ENCODE results near the gene ATF4.

ATF4 gene

DNA sequence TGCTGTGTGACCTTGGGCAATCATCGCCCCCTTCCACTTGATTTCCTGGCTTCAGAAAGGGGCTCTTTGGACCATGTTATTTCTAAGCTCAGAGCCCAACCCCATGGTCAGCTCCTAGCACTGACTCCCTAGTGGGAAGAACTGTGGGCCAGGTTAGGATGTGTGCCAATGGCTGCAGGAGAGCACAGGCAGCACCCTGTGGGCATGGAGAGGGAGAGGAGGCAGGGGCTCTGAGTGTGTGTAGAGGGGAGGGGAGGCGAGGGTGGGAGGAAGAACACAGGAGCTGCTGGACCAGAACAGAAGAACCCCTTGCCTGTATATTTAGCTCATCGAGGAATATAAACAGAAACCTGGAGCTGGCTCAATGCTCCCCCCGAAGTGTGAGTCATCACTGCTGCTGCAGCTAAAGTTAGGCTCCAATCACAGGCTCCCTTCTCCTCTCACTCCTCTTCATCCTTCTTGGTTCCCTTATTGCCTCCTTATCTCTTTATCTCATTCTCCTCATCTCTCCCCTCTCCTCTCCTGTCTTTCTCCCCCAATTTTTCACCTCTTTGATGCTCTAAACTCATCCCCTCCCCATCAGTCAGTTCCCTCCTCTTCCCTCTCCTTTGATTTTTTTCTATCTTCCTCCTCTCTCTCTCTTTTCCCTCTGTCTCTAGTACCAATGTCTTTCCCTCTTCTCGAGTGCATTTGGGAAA lies 26.7 kb downstream of the ATF4 start:
- Histone ChIP-seq H2AFZ (ENCODE audit: low read length) (no peak overlapping the region), H3K79me2 (ENCODE audit: insufficient read depth, low read length) (no peaks in the 10 kb centered on the region), H3K4me1 (ENCODE audit: insufficient read depth, low read length, poor library complexity, severe bottlenecking) (peaks cover 14% of the 10 kb centered on the region), H4K20me1 (ENCODE audit: insufficient read depth, low read length, poor library complexity, severe bottlenecking) (no peaks in the 10 kb centered on the region), H3K4me3 (ENCODE audit: low read length, poor library complexity, severe bottlenecking) (no peak overlapping the region), H3K9me2 (replicated peaks; ENCODE audit: low read depth, low read length) (no peaks in the 10 kb centered on the region), H3K27me3 (ENCODE audit: insufficient read depth, low read length, poor library complexity, severe bottlenecking) (peaks cover 6% of the 10 kb centered on the region), H3K9me3 (ENCODE audit: insufficient read depth, low read depth, low read length) (no peaks in the 10 kb centered on the region), H3F3A (ENCODE audit: low read depth) (no peaks in the 10 kb centered on the region), H3K4me2 (ENCODE audit: low read depth, low read length, poor library complexity, severe bottlenecking) (no peak overlapping the region), H3K36me3 (ENCODE audit: insufficient read depth, low read length) (no peaks in the 10 kb centered on the region), H3K9ac (ENCODE audit: low read depth, low read length, poor library complexity, severe bottlenecking) (no peak overlapping the region)
- TF ChIP-seq, protein P1, sequence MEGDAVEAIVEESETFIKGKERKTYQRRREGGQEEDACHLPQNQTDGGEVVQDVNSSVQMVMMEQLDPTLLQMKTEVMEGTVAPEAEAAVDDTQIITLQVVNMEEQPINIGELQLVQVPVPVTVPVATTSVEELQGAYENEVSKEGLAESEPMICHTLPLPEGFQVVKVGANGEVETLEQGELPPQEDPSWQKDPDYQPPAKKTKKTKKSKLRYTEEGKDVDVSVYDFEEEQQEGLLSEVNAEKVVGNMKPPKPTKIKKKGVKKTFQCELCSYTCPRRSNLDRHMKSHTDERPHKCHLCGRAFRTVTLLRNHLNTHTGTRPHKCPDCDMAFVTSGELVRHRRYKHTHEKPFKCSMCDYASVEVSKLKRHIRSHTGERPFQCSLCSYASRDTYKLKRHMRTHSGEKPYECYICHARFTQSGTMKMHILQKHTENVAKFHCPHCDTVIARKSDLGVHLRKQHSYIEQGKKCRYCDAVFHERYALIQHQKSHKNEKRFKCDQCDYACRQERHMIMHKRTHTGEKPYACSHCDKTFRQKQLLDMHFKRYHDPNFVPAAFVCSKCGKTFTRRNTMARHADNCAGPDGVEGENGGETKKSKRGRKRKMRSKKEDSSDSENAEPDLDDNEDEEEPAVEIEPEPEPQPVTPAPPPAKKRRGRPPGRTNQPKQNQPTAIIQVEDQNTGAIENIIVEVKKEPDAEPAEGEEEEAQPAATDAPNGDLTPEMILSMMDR (conservative IDR thresholded peaks at IDR 0.05; ENCODE audit: low read length) = no peak
- no peak for TF ChIP-seq EZH2phosphoT487 (IDR thresholded peaks at IDR 0.05; ENCODE audit: borderline replicate concordance)

DNA sequence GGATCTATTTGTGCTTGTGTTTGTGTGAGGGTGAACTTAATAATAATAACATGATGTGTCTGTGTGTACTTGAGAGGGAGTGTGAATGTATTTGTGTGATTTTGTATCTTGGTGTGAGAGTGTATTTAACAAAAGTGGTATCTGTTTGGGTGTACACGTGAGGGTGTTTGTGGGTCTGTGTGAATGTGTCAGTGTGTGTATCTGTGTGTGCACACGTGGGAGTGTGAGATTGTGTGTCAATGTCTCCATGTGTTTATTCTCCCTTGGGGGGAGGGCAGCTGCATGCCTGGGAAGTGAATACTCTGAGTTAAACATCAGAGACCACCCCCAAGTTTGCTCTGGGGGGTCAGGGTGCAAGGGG lies 27.2 kb downstream of the ATF4 start:
- Histone ChIP-seq H3K9ac (ENCODE audit: low read depth, low read length, poor library complexity, severe bottlenecking) (no peak overlapping the region), H3K9me2 (replicated peaks; ENCODE audit: low read depth, low read length) (no peaks in the 10 kb centered on the region), H3K4me2 (ENCODE audit: low read depth, low read length, poor library complexity, severe bottlenecking) (no peak overlapping the region), H3K4me1 (ENCODE audit: insufficient read depth, low read length, poor library complexity, severe bottlenecking) (peaks cover 14% of the 10 kb centered on the region), H3K4me3 (ENCODE audit: low read length, poor library complexity, severe bottlenecking) (no peak overlapping the region), H3F3A (ENCODE audit: low read depth) (no peaks in the 10 kb centered on the region), H4K20me1 (ENCODE audit: insufficient read depth, low read length, poor library complexity, severe bottlenecking) (no peaks in the 10 kb centered on the region), H3K9me3 (ENCODE audit: insufficient read depth, low read depth, low read length) (no peaks in the 10 kb centered on the region), H3K79me2 (ENCODE audit: insufficient read depth, low read length) (no peaks in the 10 kb centered on the region), H2AFZ (ENCODE audit: low read length) (no peak overlapping the region), H3K27me3 (ENCODE audit: insufficient read depth, low read length, poor library complexity, severe bottlenecking) (peaks cover 6% of the 10 kb centered on the region), H3K36me3 (ENCODE audit: insufficient read depth, low read length) (no peaks in the 10 kb centered on the region)
- TF ChIP-seq, protein P1 (conservative IDR thresholded peaks at IDR 0.05; ENCODE audit: low read length) = no peak
- TF ChIP-seq EZH2phosphoT487 (IDR thresholded peaks at IDR 0.05; ENCODE audit: borderline replicate concordance) = no peak

DNA sequence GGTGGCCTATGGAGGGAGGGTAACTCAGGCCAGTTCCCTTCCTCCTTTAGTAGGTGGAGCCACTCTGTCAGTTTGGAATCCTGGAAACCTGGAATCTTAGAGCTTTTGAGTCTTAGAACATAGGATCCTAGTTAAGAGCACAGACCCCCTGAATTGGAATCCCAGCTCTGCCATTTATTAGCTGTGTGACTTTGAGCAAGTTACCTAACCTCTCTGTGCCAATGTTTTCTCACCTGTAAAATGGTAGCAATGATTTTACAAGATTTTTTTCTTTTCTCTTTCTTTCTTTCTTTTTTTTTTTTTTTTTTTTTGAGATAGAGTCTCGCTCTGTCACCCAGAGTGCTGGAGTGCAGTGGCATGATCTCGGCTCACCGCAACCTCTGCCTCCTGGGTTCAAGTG lies 33.1 kb downstream of the ATF4 start:
- Histone ChIP-seq H3K9me3 (ENCODE audit: insufficient read depth, low read depth, low read length) (no peaks in the 10 kb centered on the region), H2AFZ (ENCODE audit: low read length) (no peak overlapping the region), H3K79me2 (ENCODE audit: insufficient read depth, low read length) (no peaks in the 10 kb centered on the region), H3K27me3 (ENCODE audit: insufficient read depth, low read length, poor library complexity, severe bottlenecking) (peaks cover under 1% of the 10 kb centered on the region), H3K36me3 (ENCODE audit: insufficient read depth, low read length) (no peaks in the 10 kb centered on the region), H4K20me1 (ENCODE audit: insufficient read depth, low read length, poor library complexity, severe bottlenecking) (no peaks in the 10 kb centered on the region), H3K4me1 (ENCODE audit: insufficient read depth, low read length, poor library complexity, severe bottlenecking) (no peaks in the 10 kb centered on the region), H3K4me2 (ENCODE audit: low read depth, low read length, poor library complexity, severe bottlenecking) (no peak overlapping the region), H3K9ac (ENCODE audit: low read depth, low read length, poor library complexity, severe bottlenecking) (no peak overlapping the region), H3K9me2 (replicated peaks; ENCODE audit: low read depth, low read length) (no peaks in the 10 kb centered on the region), H3F3A (ENCODE audit: low read depth) (no peaks in the 10 kb centered on the region), H3K4me3 (ENCODE audit: low read length, poor library complexity, severe bottlenecking) (no peak overlapping the region)
- no peak for TF ChIP-seq EZH2phosphoT487 (IDR thresholded peaks at IDR 0.05; ENCODE audit: borderline replicate concordance)
- TF ChIP-seq, protein P1 (conservative IDR thresholded peaks at IDR 0.05; ENCODE audit: low read length) = no peak

Data from Loucy (cell line).